ENCODE results near the gene MYO9A.

The MYO9A gene

GRCh38 chr15:72065801-72066200 lies 52.1 kb downstream of the MYO9A start:
- Histone ChIP-seq H3K4me3 (ENCODE audit: low read depth in 1 of 2, low read length in 2 of 2) (no peak overlapping the region), H4K20me1 (ENCODE audit: insufficient read depth, low read length) (no peaks in the 10 kb centered on the region), H3K27me3 (ENCODE audit: insufficient read depth, low read length, poor library complexity) (no peaks in the 10 kb centered on the region), H3K36me3 (ENCODE audit: insufficient read depth, low read length) (no peaks in the 10 kb centered on the region), H3K9me3 (ENCODE audit: insufficient read depth, low read length, severe bottlenecking) (no peaks in the 10 kb centered on the region), H2AFZ (ENCODE audit: low read depth, low read length) (no peak overlapping the region), H3K27ac (ENCODE audit: low read length) (no peak overlapping the region), H3K9ac (ENCODE audit: low read depth, low read length) (no peak overlapping the region), H3K79me2 (ENCODE audit: insufficient read depth, low read length) (peaks cover 2% of the 10 kb centered on the region; the same call in 1 of the 2 replicates), H3K4me2 (ENCODE audit: insufficient read depth, low read length) (no peak overlapping the region), H3K4me1 (ENCODE audit: insufficient read depth, low read length) (no peaks in the 10 kb centered on the region)
- ATAC-seq (ENCODE audit: insufficient read depth, low read depth) (no peak), DNase-seq (no peak)
- TF ChIP-seq EZH2 (IDR thresholded peaks at IDR 0.05; ENCODE audit: borderline replicate concordance, low read depth, low read length, severe bottlenecking), result no peak
- TF ChIP-seq, protein P1, sequence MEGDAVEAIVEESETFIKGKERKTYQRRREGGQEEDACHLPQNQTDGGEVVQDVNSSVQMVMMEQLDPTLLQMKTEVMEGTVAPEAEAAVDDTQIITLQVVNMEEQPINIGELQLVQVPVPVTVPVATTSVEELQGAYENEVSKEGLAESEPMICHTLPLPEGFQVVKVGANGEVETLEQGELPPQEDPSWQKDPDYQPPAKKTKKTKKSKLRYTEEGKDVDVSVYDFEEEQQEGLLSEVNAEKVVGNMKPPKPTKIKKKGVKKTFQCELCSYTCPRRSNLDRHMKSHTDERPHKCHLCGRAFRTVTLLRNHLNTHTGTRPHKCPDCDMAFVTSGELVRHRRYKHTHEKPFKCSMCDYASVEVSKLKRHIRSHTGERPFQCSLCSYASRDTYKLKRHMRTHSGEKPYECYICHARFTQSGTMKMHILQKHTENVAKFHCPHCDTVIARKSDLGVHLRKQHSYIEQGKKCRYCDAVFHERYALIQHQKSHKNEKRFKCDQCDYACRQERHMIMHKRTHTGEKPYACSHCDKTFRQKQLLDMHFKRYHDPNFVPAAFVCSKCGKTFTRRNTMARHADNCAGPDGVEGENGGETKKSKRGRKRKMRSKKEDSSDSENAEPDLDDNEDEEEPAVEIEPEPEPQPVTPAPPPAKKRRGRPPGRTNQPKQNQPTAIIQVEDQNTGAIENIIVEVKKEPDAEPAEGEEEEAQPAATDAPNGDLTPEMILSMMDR (IDR thresholded peaks at IDR 0.05; ENCODE audit: borderline replicate concordance, extremely low read depth, low read length, poor library complexity, severe bottlenecking), result no peak

GRCh38 chr15:72063186-72063585 lies 54.8 kb downstream of the MYO9A start:
- Histone ChIP-seq H3K27me3 (ENCODE audit: insufficient read depth, low read length, poor library complexity) (no peaks in the 10 kb centered on the region), H3K4me2 (ENCODE audit: insufficient read depth, low read length) (no peak overlapping the region), H3K4me1 (ENCODE audit: insufficient read depth, low read length) (no peaks in the 10 kb centered on the region), H3K36me3 (ENCODE audit: insufficient read depth, low read length) (no peaks in the 10 kb centered on the region), H3K79me2 (ENCODE audit: insufficient read depth, low read length) (peaks cover 2% of the 10 kb centered on the region; the same call in 1 of the 2 replicates), H2AFZ (ENCODE audit: low read depth, low read length) (no peak overlapping the region), H3K4me3 (ENCODE audit: low read depth in 1 of 2, low read length in 2 of 2) (no peak overlapping the region), H3K9me3 (ENCODE audit: insufficient read depth, low read length, severe bottlenecking) (no peaks in the 10 kb centered on the region), H4K20me1 (ENCODE audit: insufficient read depth, low read length) (no peaks in the 10 kb centered on the region), H3K9ac (ENCODE audit: low read depth, low read length) (no peak overlapping the region), H3K27ac (ENCODE audit: low read length) (no peak overlapping the region)
- ATAC-seq (ENCODE audit: insufficient read depth, low read depth) (no peak), DNase-seq (no peak)
- TF ChIP-seq EZH2 (IDR thresholded peaks at IDR 0.05; ENCODE audit: borderline replicate concordance, low read depth, low read length, severe bottlenecking), result no peak
- TF ChIP-seq, protein P1 (IDR thresholded peaks at IDR 0.05; ENCODE audit: borderline replicate concordance, extremely low read depth, low read length, poor library complexity, severe bottlenecking), result no peak

DNA sequence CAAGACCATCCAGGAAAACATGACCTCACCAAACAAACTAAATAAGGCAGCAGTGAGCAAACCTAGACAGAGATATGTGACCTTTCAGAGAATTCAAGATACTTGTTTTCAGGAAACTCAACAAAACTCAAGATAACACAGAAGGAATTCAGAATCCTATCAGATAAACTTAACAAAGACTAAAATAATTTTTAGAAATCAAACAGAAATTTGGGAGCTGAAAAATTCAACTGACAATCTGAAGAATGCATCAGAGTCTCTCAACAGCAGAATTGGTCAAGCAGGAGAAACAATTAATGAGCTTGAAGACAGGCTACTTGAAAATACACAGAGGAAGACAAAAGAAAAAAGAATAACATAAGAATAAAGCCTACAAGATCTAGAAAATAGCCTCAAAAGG lies 55.6 kb downstream of the MYO9A start:
- no peak overlapping the region for H3K4me3 ChIP-seq (ENCODE audit: low read depth in 1 of 2, low read length in 2 of 2)
- H2AFZ ChIP-seq (ENCODE audit: low read depth, low read length), result no peak overlapping the region
- 0 out of 2 replicates have a peak, but pooled peaks cover 3% of the 10 kb centered on the region for H3K4me1 ChIP-seq (ENCODE audit: insufficient read depth, low read length)
- H3K4me2 ChIP-seq (ENCODE audit: insufficient read depth, low read length), result no peak overlapping the region
- no peak overlapping the region for H3K27ac ChIP-seq (ENCODE audit: low read length)
- no peak for ATAC-seq (ENCODE audit: insufficient read depth, low read depth)
- H3K9ac ChIP-seq (ENCODE audit: low read depth, low read length), result no peak overlapping the region
- H3K9me3 ChIP-seq (ENCODE audit: insufficient read depth, low read length, severe bottlenecking), result no peaks in the 10 kb centered on the region
- TF ChIP-seq, protein P1 (IDR thresholded peaks at IDR 0.05; ENCODE audit: borderline replicate concordance, extremely low read depth, low read length, poor library complexity, severe bottlenecking), result no peak
- no peak for TF ChIP-seq EZH2 (IDR thresholded peaks at IDR 0.05; ENCODE audit: borderline replicate concordance, low read depth, low read length, severe bottlenecking)
- no peaks in the 10 kb centered on the region for H3K27me3 ChIP-seq (ENCODE audit: insufficient read depth, low read length, poor library complexity)
- no peak for DNase-seq
- H3K36me3 ChIP-seq (ENCODE audit: insufficient read depth, low read length), result no peaks in the 10 kb centered on the region
- H3K79me2 ChIP-seq (ENCODE audit: insufficient read depth, low read length), result peaks cover 2% of the 10 kb centered on the region; the same call in 1 of the 2 replicates
- H4K20me1 ChIP-seq (ENCODE audit: insufficient read depth, low read length), result no peaks in the 10 kb centered on the region
